Type B pancreatic cell (in vitro differentiated cells): Measurements from ENCODE around the gene CCDC174. TPM values are rescaled to one million over a fixed set of nuclear protein-coding genes. Genes with fewer than 3 reads are reported as not detected.

ENCODE experiments used
- DNase-seq: peaks from one replicate; pipeline ENCODE4 v3.0.0; 2021; ENCODE audit warnings: mixed read lengths; ENCODE audit not compliant: unreplicated experiment; ENCODE audit errors: extremely low spot score
- H3K27ac Mint-ChIP-seq: 2 replicates; pipeline ENCODE4 v1.8.0; 2021; ENCODE audit warnings: mild to moderate bottlenecking, mixed read lengths
- H3K27me3 Mint-ChIP-seq: 2 replicates; pipeline ENCODE4 v1.8.0; 2021; ENCODE audit warnings: mixed read lengths
- H3K36me3 Mint-ChIP-seq: 2 replicates; pipeline ENCODE4 v1.8.0; 2021; ENCODE audit warnings: mixed read lengths
- H3K4me1 Mint-ChIP-seq: one replicate; pipeline ENCODE4 v1.8.0; 2021; ENCODE audit warnings: mixed read lengths; ENCODE audit not compliant: unreplicated experiment
- H3K4me3 Mint-ChIP-seq: 2 replicates; pipeline ENCODE4 v1.8.0; 2021; ENCODE audit warnings: mild to moderate bottlenecking, mixed read lengths
- H3K9me3 Mint-ChIP-seq: 2 replicates; pipeline ENCODE4 v1.8.0; 2021; ENCODE audit warnings: mixed read lengths
- total RNA-seq: library from RNA; stranded (reverse); gene quantifications from 2 replicates; pipeline ENCODE4 v1.2.1, GENCODE V29; 2021; ENCODE audit warnings: low replicate concordance
- TF ChIP-seq, protein P1 (sequence below): fragments of 200-600 bp; sonication (generic); conservative IDR thresholded peaks from 2 replicates; pipeline ENCODE4 v1.5.0; 2021; ENCODE audit warnings: antibody characterized with exemption, mild to moderate bottlenecking

The CCDC174 gene
- total RNA-seq, 1 donor from 2014 or later = 23.2 TPM

DNA sequence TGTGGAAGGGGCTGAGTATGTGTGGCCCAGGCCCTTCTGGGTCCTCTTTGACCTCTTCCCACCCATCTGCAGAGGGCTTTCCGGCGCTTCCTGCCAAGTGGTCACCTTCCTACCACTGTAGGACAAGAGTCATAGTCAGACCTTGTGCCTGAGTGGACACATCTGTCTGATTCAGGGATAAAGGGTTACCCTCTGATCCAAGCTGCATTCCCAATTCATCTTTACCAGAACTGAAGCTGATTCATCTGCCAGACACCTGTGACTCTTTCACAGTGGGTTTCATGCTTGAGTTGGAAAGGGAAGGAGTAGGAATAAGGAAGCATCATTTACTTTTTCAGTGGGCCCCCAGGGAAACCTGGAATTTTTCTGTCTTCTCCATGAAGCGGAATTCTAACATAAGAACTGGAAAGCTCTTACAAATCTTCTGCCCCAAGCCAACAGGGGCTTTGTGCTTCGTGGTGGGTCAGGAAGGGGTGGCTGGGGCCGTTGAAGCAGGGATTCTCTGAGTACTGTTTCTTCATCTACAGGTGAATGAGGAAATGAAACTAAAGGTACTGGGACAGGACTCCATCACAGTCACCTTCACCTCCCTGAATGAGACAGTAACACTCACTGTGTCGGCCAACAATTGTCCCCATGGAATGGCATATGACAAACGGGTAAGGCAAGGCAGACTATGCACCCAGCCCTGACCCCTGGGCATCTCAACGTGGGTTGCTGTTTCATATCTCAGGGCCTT, 69.7 kb downstream of the CCDC174 start:
- no peak for DNase-seq
- Mint-ChIP-seq H3K27ac (no peak overlapping the region), H3K9me3 (no peaks in the 10 kb centered on the region), H3K36me3 (no peaks in the 10 kb centered on the region), H3K4me1 (peaks cover 5% of the 10 kb centered on the region), H3K4me3 (no peak overlapping the region), H3K27me3 (peaks cover 9% of the 10 kb centered on the region)
- TF ChIP-seq, protein P1, sequence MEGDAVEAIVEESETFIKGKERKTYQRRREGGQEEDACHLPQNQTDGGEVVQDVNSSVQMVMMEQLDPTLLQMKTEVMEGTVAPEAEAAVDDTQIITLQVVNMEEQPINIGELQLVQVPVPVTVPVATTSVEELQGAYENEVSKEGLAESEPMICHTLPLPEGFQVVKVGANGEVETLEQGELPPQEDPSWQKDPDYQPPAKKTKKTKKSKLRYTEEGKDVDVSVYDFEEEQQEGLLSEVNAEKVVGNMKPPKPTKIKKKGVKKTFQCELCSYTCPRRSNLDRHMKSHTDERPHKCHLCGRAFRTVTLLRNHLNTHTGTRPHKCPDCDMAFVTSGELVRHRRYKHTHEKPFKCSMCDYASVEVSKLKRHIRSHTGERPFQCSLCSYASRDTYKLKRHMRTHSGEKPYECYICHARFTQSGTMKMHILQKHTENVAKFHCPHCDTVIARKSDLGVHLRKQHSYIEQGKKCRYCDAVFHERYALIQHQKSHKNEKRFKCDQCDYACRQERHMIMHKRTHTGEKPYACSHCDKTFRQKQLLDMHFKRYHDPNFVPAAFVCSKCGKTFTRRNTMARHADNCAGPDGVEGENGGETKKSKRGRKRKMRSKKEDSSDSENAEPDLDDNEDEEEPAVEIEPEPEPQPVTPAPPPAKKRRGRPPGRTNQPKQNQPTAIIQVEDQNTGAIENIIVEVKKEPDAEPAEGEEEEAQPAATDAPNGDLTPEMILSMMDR = no peak

Other genes with a start within 250 kb of the CCDC174 start
- gene SLC6A6, start 249.2 kb upstream of the CCDC174 start, total RNA-seq = 24.5 and 30.3 TPM in 2 replicates
- 2.7 and 5.6 TPM in 2 replicates for gene GRIP2, start 111.4 kb upstream of the CCDC174 start, total RNA-seq
- gene C3orf20, start 23.4 kb downstream of the CCDC174 start, total RNA-seq = 0.12 and 0.24 TPM in 2 replicates
- 1.6 and 15.3 TPM in 2 replicates for gene FGD5, start 167.2 kb downstream of the CCDC174 start, total RNA-seq